HG02970 (cell line): ENCODE measurements around the gene ZCCHC17.

Experiments used
- ATAC-seq: cut with Tn5 transposase; IDR thresholded peaks from one replicate; pipeline ENCODE4 v1.9.1; 2021; ENCODE audit warnings: mild to moderate bottlenecking, moderate library complexity, moderate number of reproducible peaks; ENCODE audit not compliant: unreplicated experiment, low FRiP score

ZCCHC17 gene

DNA sequence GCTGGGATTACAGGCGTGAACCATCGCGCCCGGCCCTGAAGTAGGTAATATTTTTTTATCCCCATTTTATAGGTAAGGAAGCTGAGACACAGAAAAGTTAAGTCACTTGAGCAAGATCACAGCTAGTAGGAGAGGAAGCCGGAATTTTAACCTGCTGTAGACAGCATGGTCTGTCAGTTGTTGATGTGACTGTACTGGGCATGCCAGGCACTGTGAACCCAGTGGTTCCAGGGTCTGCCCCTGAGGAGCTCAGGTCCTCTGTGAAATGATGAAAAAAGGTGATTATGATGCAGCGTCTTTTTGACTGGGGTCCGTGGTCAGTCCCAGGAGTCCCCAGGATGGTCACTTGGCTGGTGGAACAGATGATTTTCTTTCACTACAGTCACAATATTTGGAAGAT, 92.8 kb downstream of the ZCCHC17 start:
- no peak for ATAC-seq

DNA sequence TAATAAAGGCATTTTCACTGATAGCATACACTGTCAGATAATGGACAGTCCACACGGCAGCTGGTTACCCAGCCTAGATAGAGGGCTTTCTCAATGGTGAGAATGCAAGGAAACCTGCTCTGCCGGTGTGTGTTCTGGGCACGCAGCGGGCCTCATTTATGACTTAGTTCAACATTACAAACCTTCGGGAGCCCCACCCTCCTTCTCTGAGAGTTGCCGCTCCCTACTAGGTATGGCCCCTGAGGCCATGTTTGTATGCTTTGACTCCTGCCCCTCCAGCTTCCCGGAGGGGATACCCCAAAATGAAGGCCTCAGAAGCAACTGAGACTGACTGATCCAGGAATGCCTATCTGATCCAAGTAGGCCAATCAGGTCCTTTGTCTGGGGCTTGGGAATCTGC, 93.2 kb downstream of the ZCCHC17 start:
- ATAC-seq = no peak

DNA sequence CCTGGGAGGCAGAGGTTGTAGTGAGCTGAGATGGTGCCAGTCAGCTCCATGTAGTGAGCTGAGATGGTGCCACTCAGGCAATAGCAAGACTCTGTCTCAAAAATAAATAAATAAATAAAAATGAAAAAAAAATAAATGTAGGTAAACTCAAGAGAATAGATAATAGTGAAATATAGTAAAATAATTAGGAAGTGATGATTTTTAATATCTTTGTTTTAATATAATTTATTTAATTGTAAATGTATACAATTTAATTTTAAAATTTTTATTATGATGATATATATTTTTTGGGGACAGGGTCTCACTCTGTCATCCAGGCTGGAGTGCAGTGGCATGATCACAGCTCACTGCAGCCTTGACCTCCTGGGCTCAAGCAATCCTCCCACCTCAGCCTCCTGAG, 96.6 kb downstream of the ZCCHC17 start:
- ATAC-seq = no peak

DNA sequence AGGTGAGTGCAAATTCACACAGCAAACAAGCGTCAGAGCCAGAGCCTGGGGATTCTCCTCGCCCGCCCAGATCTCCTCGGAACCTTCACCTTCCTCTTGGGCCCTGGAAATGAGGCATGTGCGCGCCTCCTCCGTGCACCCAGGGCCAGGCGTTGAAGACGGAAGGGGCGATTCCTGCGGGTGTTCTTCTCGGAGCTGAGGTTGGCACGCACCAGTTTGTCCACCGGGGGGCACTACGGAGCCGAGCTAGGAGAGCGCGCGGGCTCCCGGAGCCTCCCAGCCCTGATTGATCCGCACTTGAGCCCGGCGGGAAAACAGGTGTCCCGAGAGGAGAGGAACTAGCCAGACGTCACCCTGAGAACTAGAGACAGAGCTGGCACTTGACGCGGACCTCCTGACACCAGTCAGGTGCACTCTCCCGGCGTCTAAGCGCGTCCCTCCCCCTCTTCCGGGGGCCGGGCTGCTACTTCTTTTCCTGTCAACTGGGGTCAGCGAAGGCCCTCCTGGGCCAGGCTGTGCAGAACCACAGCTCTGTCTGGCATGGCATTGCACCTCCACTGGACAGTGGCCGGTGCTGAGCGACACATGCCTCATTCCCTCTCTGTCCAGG, 97.9 kb downstream of the ZCCHC17 start:
- no peak for ATAC-seq

DNA sequence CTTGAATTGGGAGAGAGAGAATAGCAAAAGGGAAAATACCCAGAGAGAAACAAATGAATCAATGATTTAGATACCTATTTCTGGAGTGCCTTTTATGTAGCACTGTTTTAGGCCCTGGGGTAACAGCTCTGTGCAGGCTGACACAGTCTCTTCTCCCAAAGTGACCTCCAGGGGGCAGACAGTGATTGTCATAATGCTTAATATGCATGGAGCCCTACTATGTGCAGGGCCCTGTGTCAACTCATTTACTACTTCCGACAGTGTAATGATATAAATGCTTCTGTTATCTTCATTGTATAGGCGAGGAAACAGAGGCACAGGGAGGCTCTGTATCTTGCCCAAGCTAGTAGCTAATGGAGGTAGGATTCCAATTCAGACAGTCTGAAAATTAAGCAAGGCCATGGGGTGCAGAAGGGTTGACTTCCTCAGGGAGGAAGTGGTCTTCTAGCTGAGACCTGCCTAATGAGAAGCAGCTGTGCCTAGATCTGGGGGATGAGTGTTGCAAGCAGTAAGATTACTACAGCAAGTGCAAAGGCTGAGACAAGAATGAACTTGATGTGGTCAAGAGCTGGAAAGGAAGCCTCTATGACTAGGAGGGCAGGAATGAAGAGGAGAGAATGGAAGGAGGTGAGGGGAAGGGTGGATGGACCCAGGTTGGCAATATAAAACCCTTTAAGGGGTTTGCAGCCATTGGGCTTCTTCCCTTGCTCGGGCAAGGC, 100.0 kb downstream of the ZCCHC17 start:
- ATAC-seq = no peak

DNA sequence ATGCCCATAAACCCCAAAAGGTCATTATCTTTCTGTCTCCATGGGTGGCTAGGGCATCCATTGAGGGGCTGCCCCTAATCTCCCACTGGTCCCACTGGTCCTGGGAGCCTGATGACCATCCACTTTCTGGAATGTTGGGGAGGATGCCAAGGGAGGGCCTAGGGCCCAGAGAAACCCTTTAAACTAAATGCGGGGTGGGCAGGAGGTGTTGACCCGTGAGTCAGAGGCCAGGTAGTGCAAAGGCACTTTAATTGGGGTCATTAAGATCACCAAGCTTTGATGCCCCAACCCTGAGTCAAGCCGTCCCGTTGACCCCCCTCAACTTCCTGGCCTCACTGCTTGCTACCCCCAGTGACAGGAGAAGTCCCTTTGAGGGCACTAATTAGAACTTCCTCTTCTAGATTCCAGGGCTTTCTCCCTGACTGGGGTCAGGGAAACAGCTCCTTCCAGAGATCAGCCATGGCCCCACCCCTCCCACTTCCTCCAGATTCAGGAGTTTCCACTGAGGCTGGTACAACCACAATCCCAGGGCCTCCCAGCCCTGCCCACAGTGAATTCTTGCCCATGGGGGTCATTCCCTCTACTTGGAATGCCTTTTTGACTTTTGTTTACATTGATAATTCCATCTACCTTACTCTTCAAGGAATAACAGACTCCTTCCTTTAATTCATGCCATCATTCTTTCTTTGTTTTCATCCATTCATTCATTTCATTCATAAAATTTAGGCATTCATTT, 100.7 kb downstream of the ZCCHC17 start:
- no peak for ATAC-seq

DNA sequence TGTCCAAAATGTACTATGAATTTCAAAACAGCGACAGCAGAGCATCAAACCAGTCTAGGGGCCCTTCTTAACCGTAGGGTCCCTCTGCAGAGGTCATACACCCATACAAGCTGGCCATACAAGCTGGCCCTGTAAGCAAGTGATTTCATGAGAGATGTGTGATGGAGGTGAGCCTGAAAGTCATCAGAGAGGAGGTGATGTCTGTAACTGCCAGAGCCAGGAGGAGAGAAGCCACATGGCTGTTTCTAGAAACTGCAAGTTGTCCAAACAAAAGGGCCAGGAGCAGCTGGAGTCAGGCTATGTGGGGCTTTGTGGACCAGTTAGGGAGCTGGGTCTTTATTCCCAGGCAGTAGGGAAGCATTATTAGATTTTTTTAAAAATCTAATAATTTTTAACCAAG, 101.4 kb downstream of the ZCCHC17 start:
- ATAC-seq = no peak

DNA sequence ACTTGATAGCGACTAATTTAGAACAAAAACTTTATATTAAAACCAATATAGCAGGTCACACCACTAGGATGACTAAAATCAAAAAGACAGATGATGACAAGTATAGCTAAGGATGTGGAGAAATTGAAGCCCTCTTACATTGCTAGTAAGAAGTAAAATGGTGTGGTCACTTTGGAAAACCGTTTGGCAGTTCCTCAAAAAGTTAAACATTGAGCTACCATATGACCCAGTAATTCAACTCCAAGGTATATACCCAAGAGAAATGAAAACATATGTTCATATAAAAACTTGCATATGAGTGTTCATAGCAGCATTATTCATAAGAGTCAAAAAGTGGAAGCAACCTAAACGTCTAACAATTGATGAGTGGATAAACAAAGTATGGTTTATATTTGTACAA, 103.1 kb downstream of the ZCCHC17 start:
- no peak for ATAC-seq

DNA sequence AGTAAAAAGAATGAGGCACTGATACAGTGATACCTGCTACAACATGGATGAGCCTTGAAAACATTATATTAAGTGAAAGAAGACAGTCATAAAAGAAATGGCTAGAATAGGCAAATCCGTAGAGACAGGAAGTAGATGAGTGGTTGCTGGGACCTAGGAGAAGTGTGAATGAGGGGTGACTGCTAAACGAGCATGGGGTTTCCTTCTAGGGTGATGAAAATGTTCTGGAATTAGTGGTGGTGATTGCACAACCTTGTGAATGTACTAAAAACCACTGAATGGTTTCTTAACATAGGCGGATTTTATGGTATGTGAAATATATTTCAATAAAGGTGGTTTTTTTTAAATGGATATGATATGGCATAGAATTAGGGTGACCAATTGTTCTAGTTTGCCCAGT, 103.6 kb downstream of the ZCCHC17 start:
- no peak for ATAC-seq

DNA sequence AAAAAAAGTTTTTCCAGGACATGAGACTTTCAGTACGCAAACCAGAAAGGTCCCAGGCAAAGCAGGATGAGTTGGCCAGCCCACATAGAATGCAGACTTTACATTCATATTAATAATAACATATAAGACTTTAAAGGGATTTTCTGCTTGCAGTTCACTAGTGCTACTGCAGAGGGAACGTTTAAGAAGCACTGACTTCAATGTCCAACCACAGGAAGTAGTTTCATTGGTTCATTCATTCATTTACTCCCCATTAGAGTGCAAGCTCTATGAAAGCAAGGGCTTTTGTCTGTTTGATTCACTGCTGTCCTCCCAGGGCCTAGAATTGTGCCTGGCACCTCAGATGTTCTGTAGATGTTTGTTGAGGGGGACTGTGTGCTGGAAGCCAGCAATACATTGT, 104.4 kb downstream of the ZCCHC17 start:
- ATAC-seq = no peak

DNA sequence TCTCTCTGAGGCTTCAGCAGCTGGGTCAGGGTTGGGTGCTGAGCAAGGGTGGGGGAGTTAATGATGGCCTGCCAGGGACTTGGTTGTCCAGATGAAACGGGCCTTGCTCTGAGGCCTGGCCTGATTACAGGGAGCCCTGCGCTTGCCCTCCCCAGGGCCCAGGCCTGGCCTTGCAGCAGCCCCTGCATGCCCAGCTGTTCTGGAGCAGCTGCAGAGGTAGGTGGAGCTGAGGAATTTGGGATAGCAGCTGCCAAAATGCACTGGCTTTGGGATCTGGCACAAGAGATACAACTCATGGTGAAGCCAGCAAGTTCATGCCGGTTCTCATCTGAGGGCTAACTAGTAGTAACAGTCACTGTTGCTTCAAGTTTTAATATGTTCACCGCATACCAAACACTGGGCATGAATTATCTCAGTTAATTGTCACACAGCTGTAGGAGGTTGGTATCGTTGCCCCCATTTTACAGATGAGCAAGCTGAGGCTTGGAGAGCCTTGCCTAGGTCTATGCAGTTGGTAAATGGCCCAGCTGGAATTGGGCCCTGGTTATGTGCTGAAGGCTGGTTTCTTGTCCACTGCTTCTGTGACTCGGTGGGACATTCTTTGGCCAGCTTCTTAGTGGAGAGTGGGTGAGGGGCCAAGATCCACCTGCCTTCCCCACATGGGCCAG, 108.9 kb downstream of the ZCCHC17 start:
- no peak for ATAC-seq

DNA sequence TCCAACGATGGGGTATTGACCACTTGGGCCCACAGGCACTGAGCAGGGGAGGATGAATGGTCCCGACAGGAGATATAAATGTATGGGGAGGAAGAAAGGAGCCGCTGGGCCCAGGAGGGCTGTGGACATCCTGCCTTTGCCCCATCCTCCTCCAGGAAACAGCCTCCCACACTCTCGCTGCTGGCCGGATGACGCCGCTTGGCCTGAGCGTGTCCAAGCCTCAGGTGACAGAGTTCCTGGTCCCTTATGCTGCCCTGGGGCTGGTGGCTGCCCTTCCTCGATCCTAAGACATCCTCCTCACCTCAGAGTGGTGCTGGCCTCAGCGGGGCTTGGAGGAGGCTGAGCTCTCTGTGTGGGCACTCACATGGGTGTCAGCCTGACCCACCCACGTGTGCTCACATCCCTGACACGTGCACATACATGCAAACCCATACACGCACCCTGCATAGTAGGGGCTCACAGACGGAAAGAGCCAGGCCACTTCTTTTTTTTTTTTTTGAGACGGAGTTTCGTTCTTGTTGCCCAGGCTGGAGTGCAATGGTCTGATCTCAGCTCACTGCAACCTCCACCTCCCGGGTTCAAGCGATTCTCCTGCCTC, 110.3 kb downstream of the ZCCHC17 start:
- ATAC-seq = no peak

DNA sequence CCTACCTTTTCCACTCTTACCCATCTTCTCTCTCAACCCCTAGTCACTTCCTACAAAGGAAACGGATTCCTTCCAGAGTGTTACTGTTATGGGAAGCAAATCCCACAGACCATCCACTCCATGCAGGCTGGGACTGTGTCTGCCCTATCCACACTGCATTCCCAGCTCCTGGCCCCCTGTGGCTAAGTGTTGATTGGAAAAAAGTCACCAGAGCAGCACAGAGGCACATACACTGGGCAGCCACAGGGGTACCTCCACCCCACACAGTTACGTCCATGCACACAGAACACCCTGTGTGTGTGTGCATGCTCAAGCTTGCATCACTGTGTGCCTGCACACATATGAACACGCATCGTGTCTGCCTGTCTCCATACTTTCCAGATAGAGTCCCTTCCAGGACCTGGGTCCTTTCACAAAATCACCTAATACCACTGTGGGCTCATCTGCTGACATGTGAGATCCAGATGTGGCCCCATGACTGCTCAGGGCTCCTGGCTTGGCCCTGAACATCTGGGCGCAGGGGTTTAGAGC, 112.0 kb downstream of the ZCCHC17 start:
- no peak for ATAC-seq

DNA sequence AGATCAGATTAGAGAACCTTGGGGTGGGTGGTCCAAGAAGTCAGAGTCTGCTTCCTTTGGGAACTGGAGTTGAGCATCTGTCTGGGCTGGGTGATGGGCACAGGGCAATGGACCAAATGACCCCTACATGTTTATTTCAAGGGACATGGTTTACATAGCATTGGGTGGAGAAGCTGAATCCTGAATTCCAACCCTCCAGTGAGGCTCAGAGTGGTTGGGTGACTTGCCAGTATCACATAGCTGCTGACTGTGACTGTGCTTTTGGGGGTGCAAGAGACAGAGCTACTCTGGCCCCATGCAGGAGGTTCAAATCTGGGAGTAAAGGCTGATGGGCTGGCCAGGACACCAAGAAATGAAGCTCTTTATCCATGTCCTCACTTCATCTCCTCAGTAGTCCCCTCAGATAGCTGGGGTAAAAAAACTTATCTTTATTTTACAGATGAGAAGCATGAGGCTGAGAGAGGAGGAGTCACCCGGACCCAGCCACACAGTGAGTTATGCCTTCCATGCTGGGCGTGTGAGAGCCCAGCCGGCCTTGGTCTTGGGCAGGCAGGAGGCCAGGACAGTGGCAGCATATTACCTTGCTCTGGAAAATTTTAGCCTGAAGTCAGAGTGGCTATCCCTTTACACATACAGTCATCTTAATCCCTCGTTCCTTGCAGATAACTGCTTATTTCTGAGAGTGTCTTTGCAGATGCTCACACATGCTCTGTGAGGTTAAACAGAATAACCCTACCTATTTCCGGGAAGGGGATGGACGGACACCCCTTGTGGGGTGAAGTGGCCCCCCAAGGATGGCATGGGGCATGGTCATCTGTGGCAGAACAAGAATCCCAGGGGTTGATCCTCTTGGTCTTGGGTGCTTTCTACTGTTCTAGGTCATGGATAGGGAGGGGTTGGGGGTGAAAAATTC, 113.4 kb downstream of the ZCCHC17 start:
- no peak for ATAC-seq

DNA sequence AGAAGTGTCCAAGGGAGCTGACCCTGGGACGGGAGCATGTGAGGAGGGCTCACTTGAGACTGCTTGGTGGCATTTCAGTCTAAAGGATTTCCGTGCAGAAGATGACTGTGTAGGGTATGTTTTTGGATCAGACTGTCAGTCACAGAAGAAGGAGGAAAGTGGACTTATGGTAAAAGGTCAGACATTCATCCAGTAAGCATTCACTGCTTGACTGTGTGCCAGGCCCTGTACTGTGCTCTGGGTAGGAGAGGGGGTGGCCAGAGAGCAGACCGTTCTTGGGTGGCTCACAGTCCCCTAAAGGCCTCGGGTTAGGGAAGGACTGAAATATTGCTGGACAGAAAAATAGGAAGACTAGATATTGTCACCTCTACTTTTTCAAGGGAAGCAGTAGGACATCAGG, 114.0 kb downstream of the ZCCHC17 start:
- ATAC-seq = no peak

DNA sequence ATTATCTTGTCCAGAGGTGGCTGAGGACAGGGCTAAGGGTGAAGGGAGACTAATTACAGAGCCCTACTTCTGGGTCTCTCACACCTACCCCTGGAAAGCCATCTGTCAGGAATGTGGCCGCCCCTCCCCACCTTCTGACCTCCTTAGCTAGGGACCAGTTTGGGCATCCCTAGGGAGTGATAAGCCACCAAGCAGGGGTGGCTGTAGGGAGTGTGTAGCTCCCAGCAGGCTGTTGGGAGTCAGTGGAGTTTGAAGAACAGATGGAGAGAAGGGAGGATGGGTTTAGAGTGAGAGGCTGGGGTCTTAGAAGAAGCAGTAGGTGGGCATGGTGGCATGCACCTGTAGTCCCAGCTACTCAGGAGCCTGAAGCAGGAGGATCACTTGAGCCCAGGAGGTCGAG, 115.4 kb downstream of the ZCCHC17 start:
- no peak for ATAC-seq

DNA sequence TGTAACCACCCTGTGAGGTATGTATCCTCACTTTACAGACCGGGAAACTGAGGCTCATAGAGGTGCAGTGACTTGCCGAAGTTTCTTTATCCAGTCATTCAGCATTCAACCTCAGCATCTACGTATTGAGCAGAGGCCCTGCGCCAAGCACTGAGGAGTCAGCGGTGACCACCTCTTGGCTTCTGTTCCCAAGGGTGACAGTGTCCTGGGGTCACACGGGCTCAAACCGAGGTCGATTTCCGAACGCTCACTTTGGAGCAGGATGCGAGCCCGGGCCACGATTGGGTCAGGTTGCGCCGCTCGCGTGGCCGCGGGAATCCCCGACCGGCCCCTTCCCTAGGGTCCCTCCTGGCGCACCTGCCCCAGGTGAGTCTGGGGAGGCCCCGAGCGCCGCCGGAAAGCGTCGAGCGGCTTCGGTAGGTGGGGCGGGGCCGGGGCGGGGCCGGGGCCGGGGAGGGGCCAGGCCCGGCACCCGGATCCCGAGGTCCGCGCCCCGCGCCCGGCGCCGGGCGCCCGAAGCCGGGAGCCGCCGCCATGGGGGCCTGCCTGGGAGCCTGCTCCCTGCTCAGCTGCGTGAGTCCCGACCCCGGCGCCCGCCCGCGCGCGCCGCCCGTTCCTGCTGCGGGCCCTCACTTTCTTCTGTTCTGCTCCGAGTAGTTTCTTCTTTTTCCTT, 116.0 kb downstream of the ZCCHC17 start, which contains the start of gene SERINC2:
Gene SERINC2 (plus strand): TSS at position 482 of the 673 bp plus-strand sequence. CDS start 53 bp downstream, at position 535.
- ATAC-seq = no peak

DNA sequence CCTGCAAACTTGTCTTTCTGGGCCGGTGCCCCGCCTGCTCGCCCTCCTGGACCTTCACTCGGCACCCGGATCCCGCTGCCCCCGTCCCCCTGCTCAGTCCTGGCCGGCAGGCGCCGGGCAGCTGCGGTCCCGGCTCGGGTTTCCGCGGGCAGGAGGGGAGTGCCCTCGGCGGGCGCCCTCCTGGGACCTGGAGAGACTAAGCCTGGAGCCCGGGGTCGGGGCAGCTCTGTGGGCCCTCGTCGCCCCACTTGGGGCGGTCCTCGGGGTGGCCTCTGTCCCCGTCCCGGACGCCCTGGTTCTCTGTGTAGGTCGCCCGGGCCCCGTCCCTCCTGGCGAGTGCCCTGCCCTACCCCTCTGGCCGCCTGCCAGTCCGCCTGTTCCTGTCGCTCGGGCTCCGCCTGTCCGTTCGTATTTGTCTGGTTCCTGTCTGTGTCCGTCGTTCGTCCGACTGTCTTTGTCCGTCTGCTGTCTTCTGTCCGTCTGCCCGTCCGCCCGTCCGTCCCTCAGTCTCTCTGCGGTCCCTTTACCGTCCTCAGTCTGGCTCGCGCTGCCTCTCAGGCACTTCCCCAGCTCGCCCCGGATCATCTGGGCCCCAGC, 116.7 kb downstream of the ZCCHC17 start:
- ATAC-seq = no peak
